IMR-90 (cell line): ENCODE results near the gene RAPH1. TPM values are rescaled to one million over a fixed set of nuclear protein-coding genes. Genes with fewer than 3 reads are reported as not detected.
A peak's percentile ranks its signal among the peaks of the same experiment; 100 is the strongest.

Experiments
- ATAC-seq: fragments of 200-7000 bp; cut with Tn5 transposase; 2 replicates; pipeline ENCODE4 v1.9.1; 2020; ENCODE audit warnings: low read depth, mild to moderate bottlenecking, moderate library complexity
- BruUV-seq: library from RNA; stranded (reverse); fragments of 400-500 nt; replicated peaks from 2 replicates; lab custom pipeline; 2021; lab: Mats Ljungman, UMichigan
- CTCF ChIA-PET: fragments of 300-600 bp; formaldehyde crosslinking; extraction: SDS; loops from one replicate; lab custom pipeline; 2021; ENCODE audit warnings: antibody characterized with exemption; lab: Yijun Ruan, JAX
- POLR2A ChIA-PET: fragments of 300-600 bp; sonication (Branson Sonifier 250); formaldehyde crosslinking; loops from one replicate; lab custom pipeline; 2022; ENCODE audit warnings: antibody characterized with exemption; ENCODE audit not compliant: unreplicated experiment; lab: Charles Lee
- DNase-seq: peaks from one replicate; pipeline ENCODE4 v3.0.0; 2013
- H2AFZ ChIP-seq: replicated peaks from 2 replicates; pipeline ENCODE3; 2013; ENCODE audit warnings: low read length, mild to moderate bottlenecking; ENCODE audit not compliant: poor library complexity
- H2AK5ac ChIP-seq: 2 replicates; pipeline ENCODE4 v1.6.1; 2013; ENCODE audit warnings: low read depth, low read length, inconsistent platforms
- H2AK9ac ChIP-seq: replicated peaks from 2 replicates; pipeline ENCODE3; 2013; ENCODE audit warnings: mild to moderate bottlenecking, low read depth, low read length, moderate library complexity; ENCODE audit not compliant: poor library complexity
- H2BK120ac ChIP-seq: 2 replicates; pipeline ENCODE4 v1.6.1; 2013; ENCODE audit warnings: low read depth, low read length, inconsistent platforms
- H2BK15ac ChIP-seq: 3 replicates; pipeline ENCODE4 v1.6.1; 2013; ENCODE audit warnings: low read depth, low read length, inconsistent platforms
- H2BK20ac ChIP-seq: 2 replicates; pipeline ENCODE4 v1.6.1; 2013; ENCODE audit warnings: low read depth, mild to moderate bottlenecking, inconsistent platforms, low read length, moderate library complexity
- H2BK5ac ChIP-seq: 2 replicates; pipeline ENCODE4 v1.6.1; 2013; ENCODE audit warnings: mild to moderate bottlenecking, low read depth, low read length, inconsistent platforms; ENCODE audit not compliant: poor library complexity, severe bottlenecking
- H3K14ac ChIP-seq: replicated peaks from 2 replicates; pipeline ENCODE4 v1.6.1; 2013; ENCODE audit warnings: low read depth, low read length, inconsistent platforms
- H3K18ac ChIP-seq: 2 replicates; pipeline ENCODE4 v1.6.1; 2013; ENCODE audit warnings: low read depth, low read length, control low read depth
- H3K23ac ChIP-seq: 2 replicates; pipeline ENCODE4 v1.6.1; 2013; ENCODE audit warnings: low read depth, low read length, inconsistent platforms
- H3K27ac ChIP-seq: 2 replicates; pipeline ENCODE4 v1.5.1; 2013; ENCODE audit warnings: mild to moderate bottlenecking, control low read depth, low read length; ENCODE audit not compliant: insufficient read depth
- H3K27me3 ChIP-seq: 2 replicates; pipeline ENCODE4 v1.6.1; 2013; ENCODE audit warnings: low read length; ENCODE audit not compliant: control insufficient read depth, insufficient read depth
- H3K36me3 ChIP-seq: 2 replicates; pipeline ENCODE4 v1.6.1; 2013; ENCODE audit warnings: low read length, mixed read lengths; ENCODE audit not compliant: control insufficient read depth, insufficient read depth
- H3K4ac ChIP-seq: 2 replicates; pipeline ENCODE4 v1.6.1; 2013; ENCODE audit warnings: low read depth, low read length, inconsistent platforms
- H3K4me1 ChIP-seq: 2 replicates; pipeline ENCODE4 v1.6.1; 2013; ENCODE audit warnings: low read length, mixed read lengths; ENCODE audit not compliant: control insufficient read depth, insufficient read depth
- H3K4me2 ChIP-seq: 2 replicates; pipeline ENCODE4 v1.6.1; 2013; ENCODE audit warnings: low read depth, mild to moderate bottlenecking, control low read depth, low read length, moderate library complexity
- H3K4me3 ChIP-seq: 2 replicates; pipeline ENCODE4 v1.5.1; 2013; ENCODE audit warnings: low read depth, mild to moderate bottlenecking, control low read depth, low read length, moderate library complexity; ENCODE audit not compliant: insufficient read depth
- H3K56ac ChIP-seq: 2 replicates; pipeline ENCODE4 v1.6.1; 2013; ENCODE audit warnings: low read length, inconsistent platforms; ENCODE audit not compliant: insufficient read depth; ENCODE audit errors: extremely low read depth
- H3K79me1 ChIP-seq, 2 experiments: 2 replicates each; pipeline ENCODE4 v1.6.1; 2013; ENCODE audit warnings: low read length in 2 of 2, inconsistent platforms in 1 of 2, low read depth in 1 of 2
- H3K9ac ChIP-seq: 2 replicates; pipeline ENCODE4 v1.6.1; 2013; ENCODE audit warnings: low read depth, low read length, control low read depth
- H3K9me1 ChIP-seq: 2 replicates; pipeline ENCODE4 v1.6.1; 2013; ENCODE audit warnings: low read length, inconsistent platforms; ENCODE audit not compliant: insufficient read depth
- H3K9me3 ChIP-seq: 2 replicates; pipeline ENCODE4 v1.6.1; 2013; ENCODE audit warnings: low read length; ENCODE audit not compliant: control insufficient read depth, insufficient read depth
- H4K20me1 ChIP-seq: 2 replicates; pipeline ENCODE4 v1.6.1; 2013; ENCODE audit warnings: low read length, inconsistent platforms; ENCODE audit not compliant: insufficient read depth
- H4K5ac ChIP-seq: 2 replicates; pipeline ENCODE4 v1.6.1; 2013; ENCODE audit warnings: mild to moderate bottlenecking, low read depth, low read length, control low read depth
- H4K8ac ChIP-seq, 2 experiments: 2 replicates each; pipeline ENCODE4 v1.6.1; 2013; ENCODE audit warnings: low read depth in 2 of 2, low read length in 2 of 2, control low read depth in 1 of 2, inconsistent platforms in 1 of 2
- H4K91ac ChIP-seq: 2 replicates; pipeline ENCODE4 v1.6.1; 2013; ENCODE audit warnings: low read depth, low read length, inconsistent platforms; ENCODE audit not compliant: insufficient read depth
- CEBPB ChIP-seq: IDR thresholded peaks from 2 replicates; pipeline ENCODE4 v1.6.1; 2012; ENCODE audit warnings: low read depth, low read length, improper control_type of control experiment
- SMC3 ChIP-seq: fragments of 150-350 bp; IDR thresholded peaks from 2 replicates; pipeline ENCODE4 v1.6.1; 2016; ENCODE audit warnings: low read depth, mild to moderate bottlenecking, antibody characterized with exemption, low read length, moderate library complexity
- WGBS, 2 experiments: methylation state at CpG; one replicate each; pipeline versions ENCODE4 v1.1.5 to v1.1.7; 2013; ENCODE audit warnings: missing lambda C conversion rate in 2 of 2; ENCODE audit not compliant: insufficient read length in 1 of 2; ENCODE audit errors: extremely low coverage in 2 of 2; 5-methylcytosine and 5-hydroxymethylcytosine counted together
- dilution Hi-C: fragments of 300-500 bp; cut with HindIII; formaldehyde crosslinking; loops from one replicate; pipeline ENCODE4 v1.14.3; 2018; ENCODE audit warnings: low sequenced_read_pairs; ENCODE audit not compliant: unreplicated experiment
- in situ Hi-C: fragments of 300-500 bp; cut with MboI; formaldehyde crosslinking; loops from 3 replicates; pipeline ENCODE4 v1.14.3; 2019; ENCODE audit warnings: low sequenced_read_pairs, inconsistent platforms, mixed read lengths
- intact Hi-C: fragments of 100-400 bp; cut with micrococcal nuclease; formaldehyde crosslinking; loops from 2 replicates; pipeline ENCODE4 v1.10.0; 2022
- polyA plus RNA-seq, 3 experiments: library from polyadenylated mRNA; depleted of rRNA; stranded (reverse); fragments of >200 nt; gene quantifications; 2 replicates each; pipeline ENCODE4 v1.2.3, GENCODE V29; 2012; ENCODE audit warnings: low replicate concordance in 1 of 3
- total RNA-seq: library from RNA; depleted of rRNA; stranded (reverse); fragments of >200 nt; gene quantifications from 2 replicates; pipeline ENCODE4 v1.2.3, GENCODE V29; 2012

Gene RAPH1
- total and polyA plus RNA-seq, 2 of the 4 experiments (the other 2 are of a cell fraction): 7.5 to 15.1 TPM

GRCh38 chr2:203437511-203437910 lies 97.6 kb downstream of the RAPH1 start:
- in situ Hi-C loops (no loop called here), dilution Hi-C loops (no loop called here), intact Hi-C loops (no loop called here)
- no peak overlapping the region for H4K5ac ChIP-seq
- DNase-seq (no peak), ATAC-seq (no peak)
- no peak overlapping the region for H4K91ac ChIP-seq
- no peaks in the 10 kb centered on the region for H3K4me1 ChIP-seq
- peaks cover 15 to 39% of the 10 kb centered on the region in 2 experiments for H3K79me1 ChIP-seq
- TF ChIP-seq SMC3 (no peak), CEBPB (peak; percentile 33; the same call in 1 of the 2 replicates)
- CTCF ChIA-PET: no interaction called here
- H3K27me3 ChIP-seq: no peaks in the 10 kb centered on the region
- H2BK5ac ChIP-seq: no peak overlapping the region
- H3K56ac ChIP-seq: no peak overlapping the region
- H3K27ac ChIP-seq: no peak overlapping the region
- H3K23ac ChIP-seq: no peak overlapping the region
- H3K9me3 ChIP-seq: no peaks in the 10 kb centered on the region
- H3K4me3 ChIP-seq: no peak overlapping the region
- H3K14ac ChIP-seq: no peak overlapping the region
- no peak overlapping the region for H2AFZ ChIP-seq
- H2AK9ac ChIP-seq: no peak overlapping the region
- no peak overlapping the region for H2BK120ac ChIP-seq
- no peak overlapping the region for H4K8ac ChIP-seq
- no CpG with 5 or more reads among the region's 4 CpGs for WGBS, 2 experiments
- no peak overlapping the region for H3K4me2 ChIP-seq
- H2BK20ac ChIP-seq: no peak overlapping the region
- H3K18ac ChIP-seq: no peak overlapping the region
- BruUV-seq: no TSS peak
- POLR2A ChIA-PET: no interaction called here
- H2BK15ac ChIP-seq: no peak overlapping the region
- no peak overlapping the region for H3K9ac ChIP-seq
- H4K20me1 ChIP-seq: no peaks in the 10 kb centered on the region; the same call in 1 of the 2 replicates
- H2AK5ac ChIP-seq: no peak overlapping the region
- H3K4ac ChIP-seq: no peak overlapping the region
- H3K36me3 ChIP-seq: peaks cover 27% of the 10 kb centered on the region
- H3K9me1 ChIP-seq: peaks cover 15% of the 10 kb centered on the region
